Heart left ventricle (tissue), 16 donors: ENCODE measurements around the gene ADH1C. TPM values are rescaled to one million over a fixed set of nuclear protein-coding genes. Genes with fewer than 3 reads are reported as not detected.

Source experiments
- ATAC-seq, 4 donors: fragments of 200-7000 bp; cut with Tn5 transposase; one replicate each; pipeline ENCODE4 v1.9.1; 2020 to 2022; ENCODE audit warnings: moderate library complexity in 4 of 4, mild to moderate bottlenecking in 3 of 4, moderate number of reproducible peaks in 1 of 4
- DNase-seq, 5 donors: peaks; one replicate each; pipeline ENCODE4 v3.0.0-alpha.2; 2020
- H3K27ac ChIP-seq, 12 donors: fragments of 200-600 bp; sonication (generic) in 4 of 12; one replicate each; pipeline versions ENCODE4 v1.5.0 to v1.8.0; 2016 to 2022; ENCODE audit warnings: mild to moderate bottlenecking in 2 of 12
- H3K27me3 ChIP-seq, 9 donors: fragments of 200-600 bp; sonication (generic) in 2 of 9; one replicate each; pipeline versions ENCODE4 v1.5.1 to v1.8.0; 2016 to 2022; ENCODE audit warnings: mild to moderate bottlenecking in 3 of 9
- H3K36me3 ChIP-seq, 9 donors: fragments of 200-600 bp; sonication (generic) in 2 of 9; one replicate each; pipeline versions ENCODE4 v1.5.0 to v1.8.0; 2018 to 2022; ENCODE audit warnings: mild to moderate bottlenecking in 2 of 9
- H3K4me1 ChIP-seq, 12 donors: fragments of 200-600 bp; sonication (generic) in 4 of 12; one replicate each; pipeline versions ENCODE4 v1.5.0 to v1.8.0; 2016 to 2022; ENCODE audit warnings: mild to moderate bottlenecking in 3 of 12
- H3K4me3 ChIP-seq, 12 donors: fragments of 200-600 bp; sonication (generic) in 4 of 12; one replicate each; pipeline versions ENCODE4 v1.5.0 to v1.8.0; 2017 to 2022; ENCODE audit warnings: mild to moderate bottlenecking in 9 of 12, moderate library complexity in 4 of 12
- H3K9me3 ChIP-seq, 12 donors: fragments of 200-600 bp; sonication (generic) in 4 of 12; one replicate each; pipeline versions ENCODE4 v1.5.0 to v1.8.0; 2016 to 2022; ENCODE audit warnings: mild to moderate bottlenecking in 1 of 12
- CTCF ChIP-seq, 12 donors: fragments of 200-600 bp; sonication (generic) in 4 of 12; IDR thresholded peaks; one replicate each; pipeline versions ENCODE4 v1.5.0 to v1.8.0; 2018 to 2022; ENCODE audit warnings: antibody characterized with exemption in 12 of 12, mild to moderate bottlenecking in 5 of 12
- POLR2A ChIP-seq, 2 donors: fragments of 450-650 bp; IDR thresholded peaks; one replicate each; pipeline ENCODE4 v1.6.1; 2017; ENCODE audit warnings: antibody characterized with exemption in 2 of 2, mild to moderate bottlenecking in 2 of 2, moderate library complexity in 2 of 2
- WGBS, 4 donors: extraction: QIAGEN DNeasy Blood & Tissue Kit in 2 of 4; methylation state at CpG; one replicate each; pipeline versions ENCODE4 v1.1.5 to v1.1.7; 2013 to 2018; 5-methylcytosine and 5-hydroxymethylcytosine counted together
- intact Hi-C, 10 donors: fragments of 100-400 bp; cut with DNase I; formaldehyde crosslinking; loops; one replicate each; pipeline versions ENCODE4 v1.11.1 to v1.14.2; 2022
- polyA plus RNA-seq, 2 donors: library from polyadenylated mRNA; stranded (reverse); fragments of 200-250 nt; gene quantifications; one replicate each; pipeline ENCODE4 v1.2.3, GENCODE V29; 2013
- total RNA-seq, 9 donors: library from RNA; depleted of rRNA in 2 of 9; stranded (reverse); fragments of >200 nt in 2 of 9; fragmentation: NEBNext Ultra II Directional in 3 of 9; extraction: Animal tissue kit (Norgen Biotek cat#: 25700) in 3 of 9; gene quantifications; one replicate each; pipeline versions ENCODE4 v1.1.0 to v1.2.4, GENCODE V29; 2016 to 2023
- donor health status: ischemic (EF 13 %, LVEDD 7.1; RV severe dilation, severe dysfunction).
- donor health status: healthy with polysubstance abuse.
- donor health status: DM: no; HTN: yes; CAD: no.
- donor health status: DM: no; HTN: no; CAD: no.
- donor health status: ischemic (EF 25% LVEDD 6.9; RV normal size, moderate dysfunction).
- donor health status: ischemic (EF 25% LVEDD 5.7; RV mildly dilated, moderate dysfunction).
- donor health status: healthy.
- donor health status: DM: yes; HTN: yes; CAD: no.
- donor health status: ischemic (EF 35%, LVEDD 5.7; RV mildly dilated, moderate dysfunction).
- donor health status: nonischemic (EF 11% LVEDD 7.7; RV severe dilation, severe dysfunction).
- donor health status: DM: yes; HTN: yes; CAD: no.
- donor health status: PGD.
- donor health status: ischemic (EF 29% LVEDD 5.4; RV normal size, mild dysfunction).
- donor health status: nonischemic (EF 23%, LVEDD 6.1; RV moderate dilation, normal function).

ADH1C gene
- total and polyA plus RNA-seq, 11 donors, result 0.64 to 14.3 (median 2.8) TPM

- intact Hi-C loops, result no loop called here
- ATAC-seq, result no peak
- peak overlapping the region in 8 of 12 donors; percentile 21 to 78 (median 66) for H3K27ac ChIP-seq
These were observed 43.2 kb upstream of the ADH1C start for GRCh38 chr4:99395595-99396364.

GRCh38 chr4:99394896-99395295 is 42.4 kb upstream of the ADH1C start:
- Histone ChIP-seq H3K4me3 (no peak overlapping the region), H3K27ac (peak overlapping the region in 8 of 12 donors; percentile 21 to 78 (median 66)), H3K4me1 (peaks cover 0 to 6% (median 0%) of the 10 kb centered on the region in 12 donors), H3K36me3 (no peaks in the 10 kb centered on the region), H3K27me3 (no peaks in the 10 kb centered on the region), H3K9me3 (peaks cover 0 to 32% (median 3%) of the 10 kb centered on the region in 12 donors)
- intact Hi-C loops, result no loop called here
- ATAC-seq, result peak in 3 of 4 donors; percentile 42 to 70 (median 44)
- no peak for TF ChIP-seq POLR2A (IDR thresholded peaks at IDR 0.05)
- no peak for TF ChIP-seq CTCF (IDR thresholded peaks at IDR 0.05)
- DNase-seq, result no peak

More at GRCh38 chr4:99395595-99396364, 43.2 kb upstream of the ADH1C start:
- no peaks in the 10 kb centered on the region for H3K27me3 ChIP-seq
- no peak for DNase-seq
- WGBS, 4 donors, result 58 to 88% (median 72%) methylated on average over 3 of the region's 3 CpGs
- H3K4me3 ChIP-seq, result no peak overlapping the region
- H3K9me3 ChIP-seq, result peaks cover 0 to 24% (median 3%) of the 10 kb centered on the region in 12 donors
- H3K4me1 ChIP-seq, result peaks cover 0 to 6% (median 0%) of the 10 kb centered on the region in 12 donors
- no peak for TF ChIP-seq CTCF (IDR thresholded peaks at IDR 0.05)
- no peak for TF ChIP-seq POLR2A (IDR thresholded peaks at IDR 0.05)
- no peaks in the 10 kb centered on the region for H3K36me3 ChIP-seq

GRCh38 chr4:99390055-99390454 is 37.5 kb upstream of the ADH1C start:
- DNase-seq (no peak), ATAC-seq (peak in 2 of 4 donors; percentile 41 to 68)
- peak overlapping the region in 6 of 12 donors; percentile 8 to 74 (median 54) for H3K27ac ChIP-seq

More at GRCh38 chr4:99390055-99390454, 37.5 kb upstream of the ADH1C start:
- H3K9me3 ChIP-seq, result peaks cover 0 to 40% (median 6%) of the 10 kb centered on the region in 12 donors
- WGBS, 4 donors, result 79 to 87% (median 82%) methylated on average over 1 of the region's 1 CpG
- intact Hi-C loops, result no loop called here
- H3K4me1 ChIP-seq, result peaks cover 0 to 2% (median 0%) of the 10 kb centered on the region in 12 donors
- no peaks in the 10 kb centered on the region for H3K27me3 ChIP-seq
- TF ChIP-seq CTCF (IDR thresholded peaks at IDR 0.05) (no peak), POLR2A (IDR thresholded peaks at IDR 0.05) (no peak)
- no peaks in the 10 kb centered on the region for H3K36me3 ChIP-seq
- no peak overlapping the region for H3K4me3 ChIP-seq
